Caco-2 (cell line): Measurements from ENCODE around the gene MVB12B. TPM values are rescaled to one million over a fixed set of nuclear protein-coding genes. Genes with fewer than 3 reads are reported as not detected.

Source experiments
- BruUV-seq: library from RNA; stranded (reverse); fragments of 400-500 nt; replicated peaks from 2 replicates; lab custom pipeline; 2021; lab: Mats Ljungman, UMichigan
- CTCF ChIA-PET: fragments of 300-600 bp; sonication (Branson Sonifier 250); formaldehyde crosslinking; loops from one replicate; lab custom pipeline; 2022; ENCODE audit warnings: antibody characterized with exemption; lab: Charles Lee
- POLR2A ChIA-PET: fragments of 300-600 bp; sonication (Branson Sonifier 250); formaldehyde crosslinking; loops from one replicate; lab custom pipeline; 2022; ENCODE audit warnings: antibody characterized with exemption; lab: Charles Lee
- DNase-seq, 2 experiments: peaks; one replicate each; pipeline versions ENCODE4 v3.0.0 to v3.0.0-alpha.2; 2020 to 2022
- H3K27me3 ChIP-seq: replicated peaks from 2 replicates; pipeline ENCODE4 v1.6.0; 2011; ENCODE audit warnings: low read length; ENCODE audit not compliant: control insufficient read depth, insufficient read depth
- H3K36me3 ChIP-seq: 2 replicates; pipeline ENCODE4 v1.5.1; 2011; ENCODE audit warnings: low read length; ENCODE audit not compliant: control insufficient read depth, insufficient read depth
- H3K4me1 ChIP-seq: fragments of 250-450 bp; sonication (Bioruptor Pico); 2 replicates; pipeline ENCODE4 v1.5.1; 2020; ENCODE audit warnings: mild to moderate bottlenecking
- H3K4me3 ChIP-seq: 2 replicates; pipeline ENCODE4 v1.5.1; 2011; ENCODE audit warnings: low read depth, mild to moderate bottlenecking, control low read depth, low read length
- H3K9me3 ChIP-seq: fragments of 250-450 bp; sonication (Bioruptor Pico); 2 replicates; pipeline ENCODE4 v1.5.1; 2020; ENCODE audit warnings: mild to moderate bottlenecking, moderate library complexity
- H3K27ac Mint-ChIP-seq: one replicate; pipeline ENCODE4 v1.8.0; 2022; ENCODE audit warnings: mixed read lengths; ENCODE audit not compliant: unreplicated experiment
- H3K27me3 Mint-ChIP-seq: one replicate; pipeline ENCODE4 v1.8.0; 2022; ENCODE audit warnings: mixed read lengths; ENCODE audit not compliant: insufficient read depth, unreplicated experiment
- H3K36me3 Mint-ChIP-seq: one replicate; pipeline ENCODE4 v1.8.0; 2022; ENCODE audit warnings: mild to moderate bottlenecking, mixed read lengths; ENCODE audit not compliant: insufficient read depth, unreplicated experiment
- H3K4me1 Mint-ChIP-seq: one replicate; pipeline ENCODE4 v1.8.0; 2022; ENCODE audit warnings: low read depth, mixed read lengths; ENCODE audit not compliant: unreplicated experiment
- H3K4me3 Mint-ChIP-seq: one replicate; pipeline ENCODE4 v1.8.0; 2022; ENCODE audit warnings: mild to moderate bottlenecking, moderate library complexity, mixed read lengths; ENCODE audit not compliant: unreplicated experiment
- H3K9me3 Mint-ChIP-seq: one replicate; pipeline ENCODE4 v1.8.0; 2022; ENCODE audit warnings: mixed read lengths; ENCODE audit not compliant: unreplicated experiment
- CTCF ChIP-seq, 2 experiments: fragments of 200-600 bp in 1 of 2; IDR thresholded peaks; 1 replicate in 1 of 2; 2 replicates in 1 of 2; pipeline versions ENCODE4 v1.5.1 to v1.8.0; 2011 to 2022; ENCODE audit warnings: antibody characterized with exemption in 1 of 2, control low read depth in 1 of 2, inconsistent platforms in 1 of 2, low read depth in 1 of 2, low read length in 1 of 2, mild to moderate bottlenecking in 1 of 2, moderate library complexity in 1 of 2; ENCODE audit not compliant: insufficient read depth in 1 of 2, severe bottlenecking in 1 of 2, unreplicated experiment in 1 of 2
- intact Hi-C: fragments of 100-400 bp; cut with micrococcal nuclease; formaldehyde crosslinking; loops from one replicate; pipeline ENCODE4 v1.10.0; 2022; ENCODE audit not compliant: unreplicated experiment
- total RNA-seq: library from RNA; stranded (reverse); gene quantifications from 2 replicates; pipeline ENCODE4 v1.2.3, GENCODE V29; 2022

Gene MVB12B
- total RNA-seq, 1 experiment from 2014 or later = 24.4 TPM

DNA sequence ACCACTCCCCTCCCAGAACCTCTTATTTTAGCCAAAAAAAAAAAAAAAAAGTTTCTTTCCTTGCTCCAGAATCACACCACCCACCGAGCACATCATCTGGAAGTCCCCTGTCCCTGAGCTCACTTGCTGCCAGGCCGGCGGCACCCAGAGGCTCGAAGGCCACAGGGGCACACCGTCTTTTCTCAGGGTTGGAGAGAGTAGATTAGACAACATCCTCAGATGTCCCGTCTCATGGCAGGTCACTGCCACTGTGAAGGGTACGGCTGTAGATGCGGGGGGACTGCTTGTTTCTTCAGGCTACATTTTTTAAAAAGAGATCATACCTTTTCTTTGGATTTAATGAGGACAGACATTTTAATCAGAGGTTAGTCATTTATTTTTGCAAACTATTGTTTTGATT lies 109.0 kb downstream of the MVB12B start:
- no peaks in the 10 kb centered on the region for H3K36me3 Mint-ChIP-seq
- no peak overlapping the region for H3K4me3 Mint-ChIP-seq
- no peak overlapping the region for H3K27ac Mint-ChIP-seq
- POLR2A ChIA-PET = no interaction called here
- H3K9me3 Mint-ChIP-seq = no peaks in the 10 kb centered on the region
- no peak for DNase-seq
- H3K9me3 ChIP-seq = no peaks in the 10 kb centered on the region
- H3K4me1 ChIP-seq = no peaks in the 10 kb centered on the region
- BruUV-seq = no TSS peak
- TF ChIP-seq CTCF (IDR thresholded peaks at IDR 0.05; ENCODE audit: insufficient read depth in 1 of 2, low read depth in 1 of 2, low read length in 1 of 2, severe bottlenecking in 1 of 2, unreplicated experiment in 1 of 2) = no peak
- H3K36me3 ChIP-seq = no peaks in the 10 kb centered on the region; the same call in 1 of the 2 replicates
- CTCF ChIA-PET = interaction anchor here (1.0 kb wide), 2 partner anchors 32 to 37 kb away, joined by 3 to 7 read pairs; no protein-coding TSS in a partner anchor
- no peaks in the 10 kb centered on the region for H3K4me1 Mint-ChIP-seq
- H3K4me3 ChIP-seq = no peak overlapping the region
- intact Hi-C loops = no loop called here
- no peaks in the 10 kb centered on the region for H3K27me3 Mint-ChIP-seq
- H3K27me3 ChIP-seq = no peaks in the 10 kb centered on the region

- ChIA-PET CTCF (no interaction called here), POLR2A (no interaction called here)
- Mint-ChIP-seq H3K4me1 (no peaks in the 10 kb centered on the region), H3K9me3 (no peaks in the 10 kb centered on the region), H3K4me3 (no peak overlapping the region), H3K36me3 (no peaks in the 10 kb centered on the region), H3K27me3 (no peaks in the 10 kb centered on the region), H3K27ac (no peak overlapping the region)
- Histone ChIP-seq H3K27me3 (no peaks in the 10 kb centered on the region), H3K9me3 (no peaks in the 10 kb centered on the region), H3K36me3 (no peaks in the 10 kb centered on the region; the same call in 1 of the 2 replicates), H3K4me1 (no peaks in the 10 kb centered on the region), H3K4me3 (no peak overlapping the region)
- no peak for TF ChIP-seq CTCF (IDR thresholded peaks at IDR 0.05; ENCODE audit: insufficient read depth in 1 of 2, low read depth in 1 of 2, low read length in 1 of 2, severe bottlenecking in 1 of 2, unreplicated experiment in 1 of 2)
- no peak for DNase-seq
- BruUV-seq = no TSS peak
- intact Hi-C loops = no loop called here
These were observed 110.1 kb downstream of the MVB12B start for GRCh38 chr9:126436545-126437267.

- no TSS peak for BruUV-seq
- no peaks in the 10 kb centered on the region for H3K4me1 Mint-ChIP-seq
- intact Hi-C loops = no loop called here
- H3K36me3 ChIP-seq = no peaks in the 10 kb centered on the region; the same call in 1 of the 2 replicates
- no peak for TF ChIP-seq CTCF (IDR thresholded peaks at IDR 0.05; ENCODE audit: insufficient read depth in 1 of 2, low read depth in 1 of 2, low read length in 1 of 2, severe bottlenecking in 1 of 2, unreplicated experiment in 1 of 2)
- H3K4me1 ChIP-seq = no peaks in the 10 kb centered on the region
- H3K9me3 Mint-ChIP-seq = no peaks in the 10 kb centered on the region
- no peak overlapping the region for H3K4me3 ChIP-seq
- H3K27ac Mint-ChIP-seq = no peak overlapping the region
- H3K36me3 Mint-ChIP-seq = no peaks in the 10 kb centered on the region
- no peaks in the 10 kb centered on the region for H3K27me3 Mint-ChIP-seq
- POLR2A ChIA-PET = no interaction called here
- no peak overlapping the region for H3K4me3 Mint-ChIP-seq
- no peak for DNase-seq
- no peaks in the 10 kb centered on the region for H3K9me3 ChIP-seq
- H3K27me3 ChIP-seq = no peaks in the 10 kb centered on the region
- CTCF ChIA-PET = no interaction called here
These were observed 110.6 kb downstream of the MVB12B start for GRCh38 chr9:126437268-126437666.
